OCI-LY7 (cell line): ENCODE results near the gene TES. TPM values are rescaled to one million over a fixed set of nuclear protein-coding genes. Genes with fewer than 3 reads are reported as not detected.
"Not testable (repeated sequence)": the region's sequence is repeated elsewhere in the genome, so short reads cannot be mapped to it uniquely, and the experiment has no call there.

ENCODE experiments used
- BruUV-seq: library from RNA; stranded (reverse); fragments of 400-500 nt; replicated peaks from 2 replicates; lab custom pipeline; 2021; lab: Mats Ljungman, UMichigan
- CTCF ChIA-PET: fragments of 300-600 bp; sonication (Branson Sonifier 250); formaldehyde crosslinking; loops from one replicate; lab custom pipeline; 2022; ENCODE audit warnings: antibody characterized with exemption; ENCODE audit not compliant: unreplicated experiment; lab: Charles Lee
- POLR2A ChIA-PET: fragments of 300-600 bp; sonication (Branson Sonifier 250); formaldehyde crosslinking; loops from one replicate; lab custom pipeline; 2022; ENCODE audit warnings: antibody characterized with exemption; lab: Charles Lee
- DNase-seq: peaks from one replicate; pipeline ENCODE4 v3.0.0-alpha.2; 2015; ENCODE audit warnings: low spot score
- H2AFZ ChIP-seq: fragments of 200-600 bp; sonication (generic), shearing (Covaris generic); 2 replicates; pipeline ENCODE4 v1.6.1; 2014; ENCODE audit warnings: mild to moderate bottlenecking, antibody characterized with exemption, low read length, moderate library complexity
- H3K27ac ChIP-seq: fragments of 200-600 bp; sonication (generic); 2 replicates; pipeline ENCODE4 v1.5.1; 2014; ENCODE audit warnings: mixed run types, low read depth, mild to moderate bottlenecking, moderate library complexity, low read length, inconsistent platforms; ENCODE audit not compliant: poor library complexity, severe bottlenecking
- H3K36me3 ChIP-seq: fragments of 200-600 bp; sonication (generic); 2 replicates; pipeline ENCODE4 v1.6.1; 2014; ENCODE audit warnings: mild to moderate bottlenecking, antibody characterized with exemption, low read length, moderate library complexity, mixed read lengths; ENCODE audit not compliant: insufficient read depth
- H3K4me1 ChIP-seq: fragments of 200-600 bp; sonication (generic); 2 replicates; pipeline ENCODE4 v1.5.1; 2014; ENCODE audit warnings: mild to moderate bottlenecking, low read length; ENCODE audit not compliant: insufficient read depth, poor library complexity, severe bottlenecking
- H3K4me2 ChIP-seq: fragments of 200-600 bp; sonication (generic); 2 replicates; pipeline ENCODE4 v1.6.1; 2014; ENCODE audit warnings: mild to moderate bottlenecking, low read length
- H3K4me3 ChIP-seq: fragments of 200-600 bp; sonication (generic); 2 replicates; pipeline ENCODE4 v1.5.1; 2014; ENCODE audit warnings: mild to moderate bottlenecking, low read depth, low read length; ENCODE audit not compliant: poor library complexity, severe bottlenecking
- H3K79me2 ChIP-seq: fragments of 200-600 bp; sonication (generic); 2 replicates; pipeline ENCODE4 v1.6.1; 2016; ENCODE audit warnings: low read depth, mild to moderate bottlenecking, low read length, moderate library complexity, mixed read lengths; ENCODE audit not compliant: insufficient read depth
- H3K9me2 ChIP-seq: fragments of 200-600 bp; sonication (generic); 2 replicates; pipeline ENCODE4 v1.6.1; 2016; ENCODE audit warnings: mild to moderate bottlenecking, low read length, mixed read lengths; ENCODE audit not compliant: insufficient read depth
- H3K9me3 ChIP-seq: fragments of 200-600 bp; sonication (generic); 2 replicates; pipeline ENCODE4 v1.6.1; 2014; ENCODE audit warnings: mild to moderate bottlenecking, mixed run types, low read length, mixed read lengths
- H4K20me1 ChIP-seq: fragments of 200-600 bp; sonication (generic); 2 replicates; pipeline ENCODE4 v1.6.1; 2014; ENCODE audit warnings: mild to moderate bottlenecking, antibody characterized with exemption, low read length, moderate library complexity, mixed read lengths; ENCODE audit not compliant: insufficient read depth
- CTCF ChIP-seq: fragments of 200-600 bp; sonication (generic); conservative IDR thresholded peaks from 2 replicates; pipeline ENCODE4 v1.5.1; 2014; ENCODE audit warnings: mild to moderate bottlenecking, antibody characterized with exemption, low read length, moderate library complexity, mixed read lengths
- EZH2phosphoT487 ChIP-seq: fragments of 200-600 bp; sonication (generic); IDR thresholded peaks from 2 replicates; pipeline ENCODE4 v1.6.1; 2018; ENCODE audit warnings: low read depth, borderline replicate concordance, mild to moderate bottlenecking, mixed run types, antibody characterized with exemption, low read length, moderate library complexity, mixed read lengths
- intact Hi-C: fragments of 100-400 bp; cut with micrococcal nuclease; formaldehyde crosslinking; loops from one replicate; pipeline ENCODE4 v1.10.0; 2022; ENCODE audit not compliant: unreplicated experiment
- total RNA-seq, 2 experiments: library from RNA; depleted of rRNA in 1 of 2; stranded (reverse); fragments of >200 nt in 1 of 2; shearing (Covaris generic) in 1 of 2; gene quantifications; 2 replicates each; pipeline ENCODE4 v1.2.3, GENCODE V29; 2014 to 2022

TES gene
- total RNA-seq, 2 experiments from 2014 or later: not detected

GRCh38 chr7:116242759-116243158 is 32.4 kb downstream of the TES start:
- Histone ChIP-seq H2AFZ (no peak overlapping the region), H3K4me2 (no peak overlapping the region), H3K9me2 (no peaks in the 10 kb centered on the region), H3K79me2 (no peaks in the 10 kb centered on the region), H3K4me1 (no peaks in the 10 kb centered on the region), H4K20me1 (no peaks in the 10 kb centered on the region), H3K4me3 (no peak overlapping the region), H3K36me3 (no peaks in the 10 kb centered on the region), H3K9me3 (no peaks in the 10 kb centered on the region), H3K27ac (no peak overlapping the region)
- BruUV-seq: no TSS peak
- TF ChIP-seq CTCF (no peak), EZH2phosphoT487 (no peak)
- intact Hi-C loops: no loop called here
- CTCF ChIA-PET: no interaction called here
- POLR2A ChIA-PET: no interaction called here
- no peak for DNase-seq

- H3K4me3 ChIP-seq, DNase-seq, POLR2A ChIA-PET, H3K4me2 ChIP-seq, H2AFZ ChIP-seq, H3K4me1 ChIP-seq, H3K27ac ChIP-seq, BruUV-seq, H3K36me3 ChIP-seq, intact Hi-C loops, H4K20me1 ChIP-seq, H3K9me2 ChIP-seq, CTCF ChIA-PET, H3K9me3 ChIP-seq, H3K79me2 ChIP-seq: not testable (repeated sequence)
These were observed 34.5 kb downstream of the TES start for GRCh38 chr7:116244803-116245202.

GRCh38 chr7:116246357-116246756 is 36.0 kb downstream of the TES start:
- Histone ChIP-seq H4K20me1 (no peaks in the 10 kb centered on the region), H3K4me3 (no peak overlapping the region), H3K27ac (no peak overlapping the region), H3K79me2 (no peaks in the 10 kb centered on the region), H3K9me2 (no peaks in the 10 kb centered on the region), H2AFZ (no peak overlapping the region), H3K4me1 (no peaks in the 10 kb centered on the region), H3K9me3 (no peaks in the 10 kb centered on the region), H3K36me3 (no peaks in the 10 kb centered on the region), H3K4me2 (no peak overlapping the region)
- POLR2A ChIA-PET: no interaction called here
- CTCF ChIA-PET: no interaction called here
- no peak for DNase-seq
- TF ChIP-seq EZH2phosphoT487 (no peak), CTCF (no peak)
- intact Hi-C loops: no loop called here
- BruUV-seq: no TSS peak
